ENCODE data around the gene TNKS1BP1.

- TF ChIP-seq, protein P1, sequence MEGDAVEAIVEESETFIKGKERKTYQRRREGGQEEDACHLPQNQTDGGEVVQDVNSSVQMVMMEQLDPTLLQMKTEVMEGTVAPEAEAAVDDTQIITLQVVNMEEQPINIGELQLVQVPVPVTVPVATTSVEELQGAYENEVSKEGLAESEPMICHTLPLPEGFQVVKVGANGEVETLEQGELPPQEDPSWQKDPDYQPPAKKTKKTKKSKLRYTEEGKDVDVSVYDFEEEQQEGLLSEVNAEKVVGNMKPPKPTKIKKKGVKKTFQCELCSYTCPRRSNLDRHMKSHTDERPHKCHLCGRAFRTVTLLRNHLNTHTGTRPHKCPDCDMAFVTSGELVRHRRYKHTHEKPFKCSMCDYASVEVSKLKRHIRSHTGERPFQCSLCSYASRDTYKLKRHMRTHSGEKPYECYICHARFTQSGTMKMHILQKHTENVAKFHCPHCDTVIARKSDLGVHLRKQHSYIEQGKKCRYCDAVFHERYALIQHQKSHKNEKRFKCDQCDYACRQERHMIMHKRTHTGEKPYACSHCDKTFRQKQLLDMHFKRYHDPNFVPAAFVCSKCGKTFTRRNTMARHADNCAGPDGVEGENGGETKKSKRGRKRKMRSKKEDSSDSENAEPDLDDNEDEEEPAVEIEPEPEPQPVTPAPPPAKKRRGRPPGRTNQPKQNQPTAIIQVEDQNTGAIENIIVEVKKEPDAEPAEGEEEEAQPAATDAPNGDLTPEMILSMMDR (conservative IDR thresholded peaks at IDR 0.05) = no peak
- no peak for TF ChIP-seq ZFX (IDR thresholded peaks at IDR 0.05)
Observed at GRCh38 chr11:57370941-57371340, 46.2 kb upstream of the TNKS1BP1 start.
